ENCODE results near the gene RUFY3.
"Not testable (repeated sequence)": the region's sequence is repeated elsewhere in the genome, so short reads cannot be mapped to it uniquely, and the experiment has no call there.

The RUFY3 gene

GRCh38 chr4:70793626-70794025 is 71.9 kb downstream of the RUFY3 start:
- no peak for DNase-seq

GRCh38 chr4:70801265-70801809 is 79.6 kb downstream of the RUFY3 start:
- DNase-seq: no peak

- no peak for DNase-seq
Observed at GRCh38 chr4:70802928-70803580, 81.3 kb downstream of the RUFY3 start.

- DNase-seq: no peak
Observed at GRCh38 chr4:70808151-70808550, 86.4 kb downstream of the RUFY3 start.

GRCh38 chr4:70815370-70815769 is 93.6 kb downstream of the RUFY3 start:
- DNase-seq: no peak

- DNase-seq: no peak
Observed at GRCh38 chr4:70816894-70817293, 95.1 kb downstream of the RUFY3 start.

GRCh38 chr4:70818173-70818855 is 96.5 kb downstream of the RUFY3 start:
- no peak for DNase-seq

GRCh38 chr4:70818921-70819320 is 97.2 kb downstream of the RUFY3 start:
- DNase-seq: no peak

- no peak for DNase-seq
Observed at GRCh38 chr4:70829015-70829414, 107.3 kb downstream of the RUFY3 start.

GRCh38 chr4:70829492-70829891 is 107.7 kb downstream of the RUFY3 start:
- no peak for DNase-seq

- DNase-seq: no peak
Observed at GRCh38 chr4:70830054-70830453, 108.3 kb downstream of the RUFY3 start.

- DNase-seq: no peak
Observed at GRCh38 chr4:70831293-70831692, 109.5 kb downstream of the RUFY3 start.

GRCh38 chr4:70833675-70834074 is 111.9 kb downstream of the RUFY3 start:
- no peak for DNase-seq

GRCh38 chr4:70836081-70836480 is 114.3 kb downstream of the RUFY3 start:
- no peak for DNase-seq

- DNase-seq: no peak
Observed at GRCh38 chr4:70838204-70838603, 116.4 kb downstream of the RUFY3 start.

GRCh38 chr4:70838666-70839588 is 117.2 kb downstream of the RUFY3 start:
- DNase-seq: no peak

GRCh38 chr4:70839589-70840093 is 117.9 kb downstream of the RUFY3 start, which contains the start of gene GRSF1:
Gene GRSF1, minus strand, starts transcription at chr4:70839890. Its CDS starts 63 bp downstream, at chr4:70839827.
- DNase-seq: peak; percentile 56

GRCh38 chr4:70840137-70840536 is 118.4 kb downstream of the RUFY3 start:
- DNase-seq: not testable (repeated sequence)

- not testable (repeated sequence) for DNase-seq
Observed at GRCh38 chr4:70840631-70841030, 118.9 kb downstream of the RUFY3 start.

GRCh38 chr4:70841211-70841610 is 119.4 kb downstream of the RUFY3 start:
- no peak for DNase-seq

- DNase-seq: no peak
Observed at GRCh38 chr4:70841951-70842350, 120.2 kb downstream of the RUFY3 start.

GRCh38 chr4:70842761-70843435 is 121.1 kb downstream of the RUFY3 start:
- no peak for DNase-seq
